IMR-90 (cell line): ENCODE results near the gene THOP1.

Source experiments
- BHLHE40 ChIP-seq: fragments of 150-350 bp; IDR thresholded peaks from 2 replicates; pipeline ENCODE4 v1.6.1; 2016; ENCODE audit warnings: mild to moderate bottlenecking, low read depth, low read length
- CEBPB ChIP-seq: IDR thresholded peaks from 2 replicates; pipeline ENCODE4 v1.6.1; 2012; ENCODE audit warnings: low read depth, low read length, improper control_type of control experiment
- FOS ChIP-seq: fragments of 150-350 bp; IDR thresholded peaks from 2 replicates; pipeline ENCODE4 v1.6.1; 2016; ENCODE audit warnings: low read depth, low read length
- MAFK ChIP-seq: IDR thresholded peaks from 2 replicates; pipeline ENCODE4 v1.6.1; 2012; ENCODE audit warnings: low read depth, low read length, improper control_type of control experiment
- MAZ ChIP-seq: IDR thresholded peaks from 2 replicates; pipeline ENCODE4 v1.6.1; 2012; ENCODE audit warnings: low read depth, mild to moderate bottlenecking, low read length, improper control_type of control experiment, moderate library complexity, borderline replicate concordance
- MXI1 ChIP-seq: IDR thresholded peaks from 2 replicates; pipeline ENCODE4 v1.6.1; 2012; ENCODE audit warnings: low read depth, mild to moderate bottlenecking, low read length, moderate library complexity, borderline replicate concordance
- POLR2A ChIP-seq: IDR thresholded peaks from 2 replicates; pipeline ENCODE4 v1.6.1; 2012; ENCODE audit warnings: mild to moderate bottlenecking, low read depth, low read length
- RAD21 ChIP-seq: IDR thresholded peaks from 2 replicates; pipeline ENCODE4 v1.6.1; 2012; ENCODE audit warnings: low read length, improper control_type of control experiment
- SMC3 ChIP-seq: fragments of 150-350 bp; IDR thresholded peaks from 2 replicates; pipeline ENCODE4 v1.6.1; 2016; ENCODE audit warnings: low read depth, mild to moderate bottlenecking, antibody characterized with exemption, low read length, moderate library complexity
- TF ChIP-seq, protein P1 (sequence below): conservative IDR thresholded peaks from 2 replicates; pipeline ENCODE4 v1.5.1; 2012; ENCODE audit warnings: mild to moderate bottlenecking, low read depth, low read length, improper control_type of control experiment
- TF ChIP-seq, protein P2 (sequence below): fragments of 150-350 bp; IDR thresholded peaks from 2 replicates; pipeline ENCODE4 v1.6.1; 2016; ENCODE audit warnings: low read depth, mild to moderate bottlenecking, low read length, moderate library complexity, borderline replicate concordance

- TF ChIP-seq, protein P1, sequence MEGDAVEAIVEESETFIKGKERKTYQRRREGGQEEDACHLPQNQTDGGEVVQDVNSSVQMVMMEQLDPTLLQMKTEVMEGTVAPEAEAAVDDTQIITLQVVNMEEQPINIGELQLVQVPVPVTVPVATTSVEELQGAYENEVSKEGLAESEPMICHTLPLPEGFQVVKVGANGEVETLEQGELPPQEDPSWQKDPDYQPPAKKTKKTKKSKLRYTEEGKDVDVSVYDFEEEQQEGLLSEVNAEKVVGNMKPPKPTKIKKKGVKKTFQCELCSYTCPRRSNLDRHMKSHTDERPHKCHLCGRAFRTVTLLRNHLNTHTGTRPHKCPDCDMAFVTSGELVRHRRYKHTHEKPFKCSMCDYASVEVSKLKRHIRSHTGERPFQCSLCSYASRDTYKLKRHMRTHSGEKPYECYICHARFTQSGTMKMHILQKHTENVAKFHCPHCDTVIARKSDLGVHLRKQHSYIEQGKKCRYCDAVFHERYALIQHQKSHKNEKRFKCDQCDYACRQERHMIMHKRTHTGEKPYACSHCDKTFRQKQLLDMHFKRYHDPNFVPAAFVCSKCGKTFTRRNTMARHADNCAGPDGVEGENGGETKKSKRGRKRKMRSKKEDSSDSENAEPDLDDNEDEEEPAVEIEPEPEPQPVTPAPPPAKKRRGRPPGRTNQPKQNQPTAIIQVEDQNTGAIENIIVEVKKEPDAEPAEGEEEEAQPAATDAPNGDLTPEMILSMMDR = no peak
- no peak for TF ChIP-seq MAFK
- TF ChIP-seq RAD21 = no peak
- no peak for TF ChIP-seq FOS
- TF ChIP-seq POLR2A = no peak
- TF ChIP-seq MXI1 = no peak
- no peak for TF ChIP-seq BHLHE40
- TF ChIP-seq SMC3 = no peak
- TF ChIP-seq MAZ = no peak
- TF ChIP-seq, protein P2, sequence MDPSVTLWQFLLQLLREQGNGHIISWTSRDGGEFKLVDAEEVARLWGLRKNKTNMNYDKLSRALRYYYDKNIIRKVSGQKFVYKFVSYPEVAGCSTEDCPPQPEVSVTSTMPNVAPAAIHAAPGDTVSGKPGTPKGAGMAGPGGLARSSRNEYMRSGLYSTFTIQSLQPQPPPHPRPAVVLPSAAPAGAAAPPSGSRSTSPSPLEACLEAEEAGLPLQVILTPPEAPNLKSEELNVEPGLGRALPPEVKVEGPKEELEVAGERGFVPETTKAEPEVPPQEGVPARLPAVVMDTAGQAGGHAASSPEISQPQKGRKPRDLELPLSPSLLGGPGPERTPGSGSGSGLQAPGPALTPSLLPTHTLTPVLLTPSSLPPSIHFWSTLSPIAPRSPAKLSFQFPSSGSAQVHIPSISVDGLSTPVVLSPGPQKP = no peak
- TF ChIP-seq CEBPB = no peak
These were observed 17.5 kb downstream of the THOP1 start for GRCh38 chr19:2802826-2803225.
